SW 1271 (cell line): ENCODE measurements around the gene KDELR3.

Experiments
- DNase-seq, 2 experiments: peaks; one replicate each; lab custom pipeline; 2025; lab: John Stamatoyannopoulos, UW

KDELR3 gene

GRCh38 chr22:38467904-38468442 lies at the start of gene KDELR3:
Gene KDELR3 (plus strand): TSS chr22:38468096. CDS start chr22:38468234, 138 bp downstream.
- no peak for DNase-seq

GRCh38 chr22:38418589-38418988 lies 49.3 kb upstream of the KDELR3 start:
- no peak for DNase-seq

GRCh38 chr22:38419121-38419857 lies 48.6 kb upstream of the KDELR3 start:
- no peak for DNase-seq

- no peak for DNase-seq
Measured at GRCh38 chr22:38419858-38420160, 48.1 kb upstream of the KDELR3 start.

GRCh38 chr22:38420734-38421133 lies 47.2 kb upstream of the KDELR3 start:
- no peak for DNase-seq

GRCh38 chr22:38422611-38423511 lies 45.0 kb upstream of the KDELR3 start:
- no peak for DNase-seq

GRCh38 chr22:38423512-38424503 lies 44.1 kb upstream of the KDELR3 start:
- DNase-seq, result no peak

GRCh38 chr22:38424525-38425080 lies 43.3 kb upstream of the KDELR3 start:
- no peak for DNase-seq

GRCh38 chr22:38426628-38427027 lies 41.3 kb upstream of the KDELR3 start:
- no peak for DNase-seq

- no peak for DNase-seq
Measured at GRCh38 chr22:38427465-38427864, 40.4 kb upstream of the KDELR3 start.

GRCh38 chr22:38427940-38428339 lies 40.0 kb upstream of the KDELR3 start:
- DNase-seq, result no peak

- no peak for DNase-seq
Measured at GRCh38 chr22:38428714-38429113, 39.2 kb upstream of the KDELR3 start.

- DNase-seq, result no peak
Measured at GRCh38 chr22:38429499-38430068, 38.3 kb upstream of the KDELR3 start.

- DNase-seq, result no peak
Measured at GRCh38 chr22:38431266-38432010, 36.5 kb upstream of the KDELR3 start.

GRCh38 chr22:38432264-38432663 lies 35.6 kb upstream of the KDELR3 start:
- DNase-seq, result no peak

GRCh38 chr22:38433871-38434270 lies 34.0 kb upstream of the KDELR3 start:
- DNase-seq, result no peak

GRCh38 chr22:38435010-38435409 lies 32.9 kb upstream of the KDELR3 start:
- no peak for DNase-seq

GRCh38 chr22:38435965-38436364 lies 31.9 kb upstream of the KDELR3 start:
- DNase-seq, result no peak

- no peak for DNase-seq
Measured at GRCh38 chr22:38436629-38437395, 31.1 kb upstream of the KDELR3 start.

GRCh38 chr22:38437416-38437815 lies 30.5 kb upstream of the KDELR3 start:
- DNase-seq, result no peak
